ENCODE data around the gene CPLANE1. TPM values are rescaled to one million over a fixed set of nuclear protein-coding genes. Genes with fewer than 3 reads are reported as not detected.

CPLANE1 gene
- total and polyA plus RNA-seq, 2 of the 4 experiments (the other 2 are of a cell fraction): 4.4 to 17.9 TPM

DNA sequence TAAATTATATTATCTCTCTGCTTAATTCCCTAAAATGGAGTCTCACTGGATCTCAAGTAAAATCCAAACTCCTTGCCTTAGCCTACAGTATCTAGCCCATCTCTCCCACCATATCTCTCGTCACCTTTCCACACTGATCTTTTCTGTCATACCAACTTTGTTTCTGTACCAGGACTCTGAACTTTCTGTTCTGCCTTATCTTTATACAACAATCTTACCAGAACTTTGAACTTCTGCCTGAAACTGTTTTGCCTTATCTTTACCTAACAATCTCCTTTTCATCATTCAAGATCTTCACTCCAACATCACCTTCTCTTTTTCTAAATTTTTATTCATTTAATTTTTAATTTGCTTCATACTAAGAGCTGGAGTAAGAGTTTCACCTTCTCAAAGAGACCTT is 139.0 kb downstream of the CPLANE1 start:
- Histone ChIP-seq H4K91ac (ENCODE audit: insufficient read depth, low read depth, low read length) (no peak overlapping the region), H4K8ac (ENCODE audit: low read depth in 2 of 2, low read length in 2 of 2) (no peak overlapping the region), H3K36me3 (ENCODE audit: control insufficient read depth, insufficient read depth, low read length) (peaks cover 17% of the 10 kb centered on the region), H2BK5ac (ENCODE audit: low read depth, low read length, poor library complexity, severe bottlenecking) (no peak overlapping the region), H3K27me3 (ENCODE audit: control insufficient read depth, insufficient read depth, low read length) (no peaks in the 10 kb centered on the region), H4K5ac (ENCODE audit: low read depth, low read length) (no peak overlapping the region), H3K9me3 (ENCODE audit: control insufficient read depth, insufficient read depth, low read length) (no peaks in the 10 kb centered on the region), H3K14ac (replicated peaks; ENCODE audit: low read depth, low read length) (no peak overlapping the region), H3K4me3 (ENCODE audit: insufficient read depth, low read depth, low read length) (no peak overlapping the region), H2BK20ac (ENCODE audit: low read depth, low read length) (no peak overlapping the region), H2AK5ac (ENCODE audit: low read depth, low read length) (no peak overlapping the region), H3K9ac (ENCODE audit: low read depth, low read length) (no peak overlapping the region), H3K56ac (ENCODE audit: extremely low read depth, insufficient read depth, low read length) (no peak overlapping the region), H3K4me2 (ENCODE audit: low read depth, low read length) (no peak overlapping the region), H3K9me1 (ENCODE audit: insufficient read depth, low read length) (no peaks in the 10 kb centered on the region), H3K4me1 (ENCODE audit: control insufficient read depth, insufficient read depth, low read length) (no peaks in the 10 kb centered on the region), H2BK15ac (ENCODE audit: low read depth, low read length) (no peak overlapping the region), H3K23ac (ENCODE audit: low read depth, low read length) (no peak overlapping the region), H4K20me1 (ENCODE audit: insufficient read depth, low read length) (no peaks in the 10 kb centered on the region), H3K79me1 (ENCODE audit: low read depth in 1 of 2, low read length in 2 of 2) (no peaks in the 10 kb centered on the region), H3K27ac (ENCODE audit: insufficient read depth, low read length) (no peak overlapping the region), H2BK120ac (ENCODE audit: low read depth, low read length) (no peak overlapping the region), H2AFZ (replicated peaks; ENCODE audit: low read length, poor library complexity) (no peak overlapping the region), H2AK9ac (replicated peaks; ENCODE audit: low read depth, low read length, poor library complexity) (no peak overlapping the region), H3K18ac (ENCODE audit: low read depth, low read length) (no peak overlapping the region), H3K4ac (ENCODE audit: low read depth, low read length) (no peak overlapping the region)
- WGBS, 2 experiments (ENCODE audit: extremely low coverage in 2 of 2, insufficient read length in 1 of 2): 100% methylated on average over 1 of the region's 1 CpG; no CpG with 5 or more reads in 1 of the 2 experiments
- CTCF ChIA-PET: no interaction called here
- dilution Hi-C loops (cut with HindIII; ENCODE audit: low sequenced_read_pairs, unreplicated experiment): no loop called here
- intact Hi-C loops (cut with micrococcal nuclease): no loop called here
- POLR2A ChIA-PET (ENCODE audit: unreplicated experiment): no interaction called here
- BruUV-seq (replicated peaks): no TSS peak
- ATAC-seq (ENCODE audit: low read depth) (no peak), DNase-seq (no peak)
- in situ Hi-C loops (cut with MboI; ENCODE audit: low sequenced_read_pairs): no loop called here
- TF ChIP-seq RFX5 (IDR thresholded peaks at IDR 0.05; ENCODE audit: low read depth, low read length) (no peak), CEBPB (IDR thresholded peaks at IDR 0.05; ENCODE audit: low read depth, low read length) (no peak), NFE2L2 (IDR thresholded peaks at IDR 0.05; ENCODE audit: low read depth, low read length) (no peak), MXI1 (IDR thresholded peaks at IDR 0.05; ENCODE audit: borderline replicate concordance, low read depth, low read length) (no peak), CHD1 (IDR thresholded peaks at IDR 0.05; ENCODE audit: low read depth, low read length) (no peak), SMC3 (IDR thresholded peaks at IDR 0.05; ENCODE audit: low read depth, low read length) (no peak), RCOR1 (IDR thresholded peaks at IDR 0.05; ENCODE audit: insufficient replicate concordance, low read length) (no peak), POLR2A (IDR thresholded peaks at IDR 0.05; ENCODE audit: low read depth, low read length) (no peak), BHLHE40 (IDR thresholded peaks at IDR 0.05; ENCODE audit: low read depth, low read length) (no peak), MAZ (IDR thresholded peaks at IDR 0.05; ENCODE audit: borderline replicate concordance, low read depth, low read length) (no peak), CTCF (conservative IDR thresholded peaks at IDR 0.05; ENCODE audit: low read depth, low read length) (no peak), FOS (IDR thresholded peaks at IDR 0.05; ENCODE audit: low read depth, low read length) (no peak), ELK1 (IDR thresholded peaks at IDR 0.05; ENCODE audit: borderline replicate concordance, low read depth, low read length) (no peak), USF2 (IDR thresholded peaks at IDR 0.05; ENCODE audit: low read depth, low read length) (no peak), RAD21 (IDR thresholded peaks at IDR 0.05; ENCODE audit: low read length) (no peak), MAFK (IDR thresholded peaks at IDR 0.05; ENCODE audit: low read depth, low read length) (no peak)
